ENCODE results near the gene DLX6. TPM values are rescaled to one million over a fixed set of nuclear protein-coding genes. Genes with fewer than 3 reads are reported as not detected.

DLX6 gene
- total RNA-seq, 1 donor from 2014 or later = 10.9 TPM

GRCh38 chr7:97020996-97021746 is 15.8 kb downstream of the DLX6 start:
- Mint-ChIP-seq H3K36me3 (peaks cover 7% of the 10 kb centered on the region), H3K4me3 (peak overlapping the region; percentile 93), H3K27me3 (ENCODE audit: low read depth) (peaks cover 94% of the 10 kb centered on the region), H3K9me3 (no peaks in the 10 kb centered on the region), H3K4me1 (peaks cover 77% of the 10 kb centered on the region), H3K27ac (peak overlapping the region; percentile 92)
- no peak for TF ChIP-seq CTCF (IDR thresholded peaks at IDR 0.05; ENCODE audit: unreplicated experiment)
- DNase-seq (ENCODE audit: low spot score in 2 of 2, unreplicated experiment in 2 of 2) = peak in 1 of 2 experiments; percentile 48

GRCh38 chr7:97021747-97022490 is 16.6 kb downstream of the DLX6 start:
- Mint-ChIP-seq H3K27ac (peak overlapping the region; percentile 92), H3K9me3 (no peaks in the 10 kb centered on the region), H3K4me1 (peaks cover 78% of the 10 kb centered on the region), H3K4me3 (peak overlapping the region; percentile 93), H3K27me3 (ENCODE audit: low read depth) (peaks cover 94% of the 10 kb centered on the region), H3K36me3 (peaks cover 7% of the 10 kb centered on the region)
- TF ChIP-seq CTCF (IDR thresholded peaks at IDR 0.05; ENCODE audit: unreplicated experiment) = no peak
- peak in 1 of 2 experiments; percentile 54 for DNase-seq (ENCODE audit: low spot score in 2 of 2, unreplicated experiment in 2 of 2)

GRCh38 chr7:97022491-97023306 is 17.3 kb downstream of the DLX6 start:
- DNase-seq (ENCODE audit: low spot score in 2 of 2, unreplicated experiment in 2 of 2) = peak in 1 of 2 experiments; percentile 40
- no peak for TF ChIP-seq CTCF (IDR thresholded peaks at IDR 0.05; ENCODE audit: unreplicated experiment)
- H3K27ac Mint-ChIP-seq = peak overlapping the region; percentile 92
- H3K27me3 Mint-ChIP-seq (ENCODE audit: low read depth) = peaks cover 94% of the 10 kb centered on the region
- H3K36me3 Mint-ChIP-seq = peaks cover 7% of the 10 kb centered on the region
- H3K4me3 Mint-ChIP-seq = peak overlapping the region; percentile 93
- H3K9me3 Mint-ChIP-seq = no peaks in the 10 kb centered on the region
- H3K4me1 Mint-ChIP-seq = peaks cover 78% of the 10 kb centered on the region

GRCh38 chr7:97024209-97025129 is 19.1 kb downstream of the DLX6 start, which contains the start of gene DLX5:
Gene DLX5, minus strand, starts transcription at chr7:97024831. Its CDS starts 208 bp downstream, at chr7:97024623.
- H3K27me3 Mint-ChIP-seq (ENCODE audit: low read depth) = peaks cover 85% of the 10 kb centered on the region
- H3K4me1 Mint-ChIP-seq = peaks cover 63% of the 10 kb centered on the region
- peaks cover 7% of the 10 kb centered on the region for H3K36me3 Mint-ChIP-seq
- H3K27ac Mint-ChIP-seq = peak within 1 kb of the TSS; percentile 92
- peak in 1 of 2 experiments; percentile 76 for DNase-seq (ENCODE audit: low spot score in 2 of 2, unreplicated experiment in 2 of 2)
- TF ChIP-seq CTCF (IDR thresholded peaks at IDR 0.05; ENCODE audit: unreplicated experiment) = no peak
- H3K9me3 Mint-ChIP-seq = no peaks in the 10 kb centered on the region
- peak within 1 kb of the TSS; percentile 93 for H3K4me3 Mint-ChIP-seq

Data from mesothelial cell of epicardium (in vitro differentiated cells).